Suprapubic skin (tissue), 3 donors: ENCODE measurements around the gene ICAM1.

Source experiments
- CTCF ChIP-seq, 2 donors: fragments of 200-600 bp in 1 of 2; fragments of 450-650 bp in 1 of 2; sonication (generic) in 1 of 2; IDR thresholded peaks; one replicate each; pipeline ENCODE4 v1.5.1; 2016 to 2019; ENCODE audit warnings: antibody characterized with exemption in 2 of 2, mild to moderate bottlenecking in 1 of 2, moderate library complexity in 1 of 2
- EP300 ChIP-seq: sonication (generic); formaldehyde crosslinking; IDR thresholded peaks from one replicate; pipeline ENCODE4 v1.6.1; 2017; ENCODE audit warnings: antibody characterized with exemption
- POLR2A ChIP-seq, 2 donors: fragments of 450-650 bp; IDR thresholded peaks; one replicate each; pipeline ENCODE4 v1.6.1; 2017; ENCODE audit warnings: antibody characterized with exemption in 2 of 2, mild to moderate bottlenecking in 2 of 2, moderate library complexity in 2 of 2

GRCh38 chr19:10270616-10271394 is at the start of gene ICAM1:
- TF ChIP-seq CTCF (IDR thresholded peaks at IDR 0.05) (no peak), EP300 (no peak), POLR2A (IDR thresholded peaks at IDR 0.05) (peak; percentile 58 to 92)
